SK-N-SH treated with all-trans-retinoic acid at 6 μM for 48 hours (cell line): Measurements from ENCODE around the gene UNC45B.
"Not testable (repeated sequence)": the region's sequence is repeated elsewhere in the genome, so short reads cannot be mapped to it uniquely, and the experiment has no call there.

Experiments
- ARNTL ChIP-seq: fragments of 450-650 bp; formaldehyde crosslinking; IDR thresholded peaks from 2 replicates; pipeline ENCODE4 v1.5.0; 2020; ENCODE audit warnings: low read depth, mild to moderate bottlenecking, moderate library complexity, borderline replicate concordance
- CSDC2 ChIP-seq: fragments of 250-450 bp; sonication (Bioruptor Pico); IDR thresholded peaks from 2 replicates; pipeline ENCODE4 v1.5.0; 2020; ENCODE audit warnings: mild to moderate bottlenecking, moderate library complexity
- ESRRG ChIP-seq: fragments of 250-450 bp; sonication (Bioruptor Pico); IDR thresholded peaks from 2 replicates; pipeline ENCODE4 v1.6.1; 2021; ENCODE audit warnings: mild to moderate bottlenecking
- OSR1 ChIP-seq: fragments of 250-450 bp; sonication (Bioruptor Pico); IDR thresholded peaks from 2 replicates; pipeline ENCODE4 v1.8.0; 2022; ENCODE audit warnings: moderate library complexity, mild to moderate bottlenecking, inconsistent platforms
- PATZ1 ChIP-seq: fragments of 250-450 bp; sonication (Bioruptor Pico); IDR thresholded peaks from 2 replicates; pipeline ENCODE4 v1.8.0; 2020; ENCODE audit warnings: mild to moderate bottlenecking, moderate library complexity, borderline replicate concordance
- POU6F1 ChIP-seq: fragments of 250-450 bp; sonication (Bioruptor Pico); IDR thresholded peaks from 2 replicates; pipeline ENCODE4 v1.8.0; 2021; ENCODE audit warnings: low read depth, mild to moderate bottlenecking, moderate library complexity, borderline replicate concordance
- RARB ChIP-seq: fragments of 250-450 bp; sonication (Bioruptor Pico); IDR thresholded peaks from 2 replicates; pipeline ENCODE4 v1.8.0; 2021; ENCODE audit warnings: mild to moderate bottlenecking, moderate library complexity
- SNAI2 ChIP-seq: fragments of 250-450 bp; sonication (Bioruptor Pico); IDR thresholded peaks from 2 replicates; pipeline ENCODE4 v1.5.0; 2020; ENCODE audit warnings: mild to moderate bottlenecking, moderate library complexity
- ZFP30 ChIP-seq: fragments of 450-650 bp; formaldehyde crosslinking; IDR thresholded peaks from 2 replicates; pipeline ENCODE4 v1.5.0; 2022; ENCODE audit warnings: mild to moderate bottlenecking, moderate library complexity

GRCh38 chr17:35179379-35179778 lies 31.8 kb downstream of the UNC45B start:
- not testable (repeated sequence) for TF ChIP-seq ZFP30; OSR1; ARNTL; PATZ1 (CRISPR knock-in tag); POU6F1 (CRISPR knock-in tag); CSDC2 (CRISPR knock-in tag); RARB (CRISPR knock-in tag); ESRRG (CRISPR knock-in tag); SNAI2 (CRISPR knock-in tag)
